ENCODE data around the gene TAF11L11. TPM values are rescaled to one million over a fixed set of nuclear protein-coding genes. Genes with fewer than 3 reads are reported as not detected.
"Not testable (repeated sequence)": the region's sequence is repeated elsewhere in the genome, so short reads cannot be mapped to it uniquely, and the experiment has no call there.

TAF11L11 gene
- total RNA-seq, 1 experiment from 2014 or later = not detected

- H3K18ac ChIP-seq (ENCODE audit: insufficient read length, low read depth, low read length) = no peak within 1 kb of the TSS
- no peaks in the 10 kb centered on the region for H3K79me2 ChIP-seq (ENCODE audit: insufficient read depth, low read length)
- H3K23me2 ChIP-seq (ENCODE audit: insufficient read length, low read depth, low read length, poor library complexity, severe bottlenecking) = no peaks in the 10 kb centered on the region
- no peak for DNase-seq
- no peak within 1 kb of the TSS for H2BK120ac ChIP-seq (ENCODE audit: low read depth, low read length, poor library complexity, severe bottlenecking)
- no peak within 1 kb of the TSS for H2AFZ ChIP-seq (ENCODE audit: low read length)
- H3K4me1 Mint-ChIP-seq = no peaks in the 10 kb centered on the region
- no peaks in the 10 kb centered on the region for H4K20me1 ChIP-seq (ENCODE audit: control insufficient read depth, insufficient read depth, insufficient read length)
- no peak within 1 kb of the TSS for H3K4me3 Mint-ChIP-seq
- WGBS (ENCODE audit: extremely low coverage, insufficient read length, low lambda C conversion rate) = no CpG with 5 or more reads among the region's 5 CpGs
- H3K23ac ChIP-seq (ENCODE audit: insufficient read length, low read depth, low read length) = no peak within 1 kb of the TSS
- no peak within 1 kb of the TSS for H4K5ac ChIP-seq (ENCODE audit: insufficient read length, low read depth, low read length)
- H3K27ac Mint-ChIP-seq = no peak within 1 kb of the TSS
- H3K27me3 Mint-ChIP-seq (ENCODE audit: low read depth) = no peaks in the 10 kb centered on the region
- no peak within 1 kb of the TSS for H2AK5ac ChIP-seq (ENCODE audit: insufficient read length, low read length)
- H3K27ac ChIP-seq (ENCODE audit: insufficient read length, low read depth, low read length) = no peak within 1 kb of the TSS
- no peak within 1 kb of the TSS for H3K56ac ChIP-seq (ENCODE audit: insufficient read length, low read depth, low read length)
- H3K9me3 Mint-ChIP-seq = peaks cover 0 to 2% of the 10 kb centered on the region in 2 experiments; a peak in 3 of 5 replicates
- no peak within 1 kb of the TSS for H4K91ac ChIP-seq (ENCODE audit: insufficient read length, low read depth, low read length)
- H3K14ac ChIP-seq (ENCODE audit: insufficient read depth, low read length) = no peak within 1 kb of the TSS
- H4K8ac ChIP-seq (replicated peaks; ENCODE audit: insufficient read length, low read depth, low read length) = no peak within 1 kb of the TSS
- no peaks in the 10 kb centered on the region for H3K9me3 ChIP-seq (ENCODE audit: control insufficient read depth, low read depth, low read length)
- no peak within 1 kb of the TSS for H3K4me2 ChIP-seq (ENCODE audit: insufficient read depth, insufficient read length, low read length)
- H2BK5ac ChIP-seq (ENCODE audit: insufficient read length, low read length) = no peak within 1 kb of the TSS
- H3K27me3 ChIP-seq (ENCODE audit: insufficient read depth, low read length) = no peaks in the 10 kb centered on the region
- H3K4ac ChIP-seq (ENCODE audit: low read depth, low read length) = no peak within 1 kb of the TSS
- no peak within 1 kb of the TSS for H3K9ac ChIP-seq (ENCODE audit: extremely low read depth, insufficient read length, low read length)
- H3K79me1 ChIP-seq (ENCODE audit: insufficient read depth, low read depth, low read length, poor library complexity, severe bottlenecking) = no peaks in the 10 kb centered on the region
- TF ChIP-seq CTCF (conservative IDR thresholded peaks at IDR 0.05) = no peak
- no peak within 1 kb of the TSS for H2BK20ac ChIP-seq (ENCODE audit: low read depth, low read length, poor library complexity, severe bottlenecking)
- H2BK12ac ChIP-seq (ENCODE audit: insufficient read length, low read depth, low read length) = no peak within 1 kb of the TSS
- H3T11ph ChIP-seq (ENCODE audit: low read length) = no peak within 1 kb of the TSS
- no peaks in the 10 kb centered on the region for H3K4me1 ChIP-seq (ENCODE audit: insufficient read depth, low read length)
- no peaks in the 10 kb centered on the region for H3K36me3 Mint-ChIP-seq (ENCODE audit: insufficient read depth in 1 of 3, low read depth in 3 of 3)
- H2BK15ac ChIP-seq (ENCODE audit: low read depth, low read length) = no peak within 1 kb of the TSS
Measured at GRCh38 chr5:17634160-17634559, 30.2 kb downstream of the TAF11L11 start, which contains the start of gene TAF11L14. Gene TAF11L14, plus strand, starts transcription at chr5:17634460.

GRCh38 chr5:17649232-17649631 lies 45.2 kb downstream of the TAF11L11 start:
- H3K23ac ChIP-seq (ENCODE audit: insufficient read length, low read depth, low read length); H3K4me1 Mint-ChIP-seq; H2BK12ac ChIP-seq (ENCODE audit: insufficient read length, low read depth, low read length); H4K5ac ChIP-seq (ENCODE audit: insufficient read length, low read depth, low read length); H4K91ac ChIP-seq (ENCODE audit: insufficient read length, low read depth, low read length); H3K56ac ChIP-seq (ENCODE audit: insufficient read length, low read depth, low read length); H2AFZ ChIP-seq (ENCODE audit: low read length); H3K14ac ChIP-seq (ENCODE audit: insufficient read depth, low read length); H3K18ac ChIP-seq (ENCODE audit: insufficient read length, low read depth, low read length); H3K23me2 ChIP-seq (ENCODE audit: insufficient read length, low read depth, low read length, poor library complexity, severe bottlenecking); H3T11ph ChIP-seq (ENCODE audit: low read length); H3K9me3 Mint-ChIP-seq; H2AK5ac ChIP-seq (ENCODE audit: insufficient read length, low read length); H2BK15ac ChIP-seq (ENCODE audit: low read depth, low read length); H3K9me3 ChIP-seq (ENCODE audit: control insufficient read depth, low read depth, low read length); H3K27me3 Mint-ChIP-seq (ENCODE audit: low read depth); H3K4ac ChIP-seq (ENCODE audit: low read depth, low read length); DNase-seq; H3K27ac Mint-ChIP-seq; H2BK20ac ChIP-seq (ENCODE audit: low read depth, low read length, poor library complexity, severe bottlenecking); H3K79me1 ChIP-seq (ENCODE audit: insufficient read depth, low read depth, low read length, poor library complexity, severe bottlenecking); H3K27ac ChIP-seq (ENCODE audit: insufficient read length, low read depth, low read length); H3K79me2 ChIP-seq (ENCODE audit: insufficient read depth, low read length); H3K36me3 Mint-ChIP-seq (ENCODE audit: insufficient read depth in 1 of 3, low read depth in 3 of 3); H4K20me1 ChIP-seq (ENCODE audit: control insufficient read depth, insufficient read depth, insufficient read length); H3K27me3 ChIP-seq (ENCODE audit: insufficient read depth, low read length); H3K4me2 ChIP-seq (ENCODE audit: insufficient read depth, insufficient read length, low read length); H2BK120ac ChIP-seq (ENCODE audit: low read depth, low read length, poor library complexity, severe bottlenecking); H3K9ac ChIP-seq (ENCODE audit: extremely low read depth, insufficient read length, low read length); H4K8ac ChIP-seq (replicated peaks; ENCODE audit: insufficient read length, low read depth, low read length); H3K4me3 Mint-ChIP-seq; H3K4me1 ChIP-seq (ENCODE audit: insufficient read depth, low read length); H2BK5ac ChIP-seq (ENCODE audit: insufficient read length, low read length): not testable (repeated sequence)
- WGBS (ENCODE audit: extremely low coverage, insufficient read length, low lambda C conversion rate) = no CpG with 5 or more reads among the region's 10 CpGs
